Measurements from ENCODE around the gene TIGD1. TPM values are rescaled to one million over a fixed set of nuclear protein-coding genes. Genes with fewer than 3 reads are reported as not detected.

The TIGD1 gene
- polyA plus RNA-seq, 10 donors, result 4.3 to 8.6 (median 6.2) TPM

GRCh38 chr2:232525199-232525598 is 25.2 kb downstream of the TIGD1 start:
- DNase-seq, result no peak

GRCh38 chr2:232524771-232525170 is 25.6 kb downstream of the TIGD1 start:
- DNase-seq, result no peak

- DNase-seq, result peak in 2 of 3 donors; percentile 50 to 82
Measured at GRCh38 chr2:232523682-232524597, 26.4 kb downstream of the TIGD1 start.

GRCh38 chr2:232523402-232523681 is 27.0 kb downstream of the TIGD1 start:
- DNase-seq, result no peak

GRCh38 chr2:232522623-232523401 is 27.5 kb downstream of the TIGD1 start:
- DNase-seq, result no peak

- DNase-seq, result peak in 1 of 3 donors; percentile 70
Measured at GRCh38 chr2:232521959-232522622, 28.3 kb downstream of the TIGD1 start.

- DNase-seq, result no peak
Measured at GRCh38 chr2:232521098-232521497, 29.3 kb downstream of the TIGD1 start.

- DNase-seq, result no peak
Measured at GRCh38 chr2:232520489-232520888, 29.9 kb downstream of the TIGD1 start.

GRCh38 chr2:232519581-232520438 is 30.5 kb downstream of the TIGD1 start, which contains the start of gene PRSS56:
Gene PRSS56, plus strand, starts transcription at chr2:232520388. Its CDS starts 211 bp downstream, at chr2:232520599.
- no peak for DNase-seq

- no peak for DNase-seq
Measured at GRCh38 chr2:232518844-232519243, 31.5 kb downstream of the TIGD1 start.

- DNase-seq, result no peak
Measured at GRCh38 chr2:232516551-232516950, 33.8 kb downstream of the TIGD1 start.

- DNase-seq, result no peak
Measured at GRCh38 chr2:232515639-232516038, 34.7 kb downstream of the TIGD1 start.

- DNase-seq, result no peak
Measured at GRCh38 chr2:232513353-232513752, 37.0 kb downstream of the TIGD1 start.

- DNase-seq, result no peak
Measured at GRCh38 chr2:232512602-232513001, 37.8 kb downstream of the TIGD1 start.

- DNase-seq, result no peak
Measured at GRCh38 chr2:232511336-232511890, 38.9 kb downstream of the TIGD1 start.

- no peak for DNase-seq
Measured at GRCh38 chr2:232508251-232508650, 42.1 kb downstream of the TIGD1 start.

GRCh38 chr2:232506709-232507108 is 43.6 kb downstream of the TIGD1 start:
- no peak for DNase-seq

GRCh38 chr2:232505856-232506255 is 44.5 kb downstream of the TIGD1 start:
- DNase-seq, result no peak

GRCh38 chr2:232504438-232504837 is 45.9 kb downstream of the TIGD1 start:
- DNase-seq, result no peak

- DNase-seq, result no peak
Measured at GRCh38 chr2:232503809-232504323, 46.5 kb downstream of the TIGD1 start.

Measured in muscle of back (tissue), 11 donors.